HepG2 (cell line): ENCODE data around the gene C6orf136. TPM values are rescaled to one million over a fixed set of nuclear protein-coding genes. Genes with fewer than 3 reads are reported as not detected.
A peak's percentile ranks its signal among the peaks of the same experiment; 100 is the strongest.

Experiments
- ARID2 ChIP-seq: sonication (generic); formaldehyde crosslinking; IDR thresholded peaks from 2 replicates; pipeline ENCODE4 v1.8.1; 2022; ENCODE audit warnings: mild to moderate bottlenecking, missing genetic modification reagents, borderline replicate concordance
- ARNT2 ChIP-seq: sonication (generic); formaldehyde crosslinking; IDR thresholded peaks from 2 replicates; pipeline ENCODE4 v1.8.0; 2022; ENCODE audit warnings: mild to moderate bottlenecking, low read depth, missing genetic modification reagents, moderate library complexity
- HHEX ChIP-seq: IDR thresholded peaks from 2 replicates; pipeline ENCODE4 v1.6.1; 2016; ENCODE audit warnings: control low read depth
- MIER3 ChIP-seq: IDR thresholded peaks from 2 replicates; pipeline ENCODE4 v1.6.1; 2016; ENCODE audit warnings: missing compliant biosample characterization, borderline replicate concordance
- MXD4 ChIP-seq: IDR thresholded peaks from 2 replicates; pipeline ENCODE4 v1.6.1; 2016; ENCODE audit warnings: mild to moderate bottlenecking, missing biosample characterization, missing genetic modification reagents
- ZNF296 ChIP-seq: sonication (generic); formaldehyde crosslinking; conservative IDR thresholded peaks from 2 replicates; pipeline ENCODE4 v1.5.0; 2020; ENCODE audit warnings: mild to moderate bottlenecking, missing genetic modification reagents
- ZNF430 ChIP-seq: sonication (generic); formaldehyde crosslinking; IDR thresholded peaks from 2 replicates; pipeline ENCODE4 v1.9.0; 2021; ENCODE audit warnings: mild to moderate bottlenecking, missing genetic modification reagents
- ZNF703 ChIP-seq: sonication (generic); formaldehyde crosslinking; IDR thresholded peaks from 2 replicates; pipeline ENCODE4 v1.5.1; 2020; ENCODE audit warnings: missing genetic modification reagents, mild to moderate bottlenecking, moderate library complexity, borderline replicate concordance
- polyA plus RNA-seq, 8 experiments: library from polyadenylated mRNA; depleted of rRNA in 3 of 8; stranded (reverse) in 7 of 8; unstranded in 1 of 8; fragments of >200 nt; fragmentation: Illumina TruSeq in 4 of 8; extraction: Trizol in 4 of 8; gene quantifications; 2 replicates each; pipeline versions ENCODE4 v1.2.1 to v1.2.3, GENCODE V29; 2011 to 2016; ENCODE audit warnings: low read depth in 4 of 8, missing spikeins in 1 of 8, mixed read lengths in 1 of 8; ENCODE audit not compliant: insufficient read depth in 1 of 8
- total RNA-seq, 5 experiments: library from RNA; depleted of rRNA; stranded (reverse); fragments of >200 nt; fragmentation: Illumina TruSeq; extraction: Trizol; gene quantifications; 2 replicates each; pipeline ENCODE4 v1.2.3, GENCODE V29; 2016; ENCODE audit warnings: low read depth in 1 of 5
- TF ChIP-seq, protein P1 (sequence below): sonication (generic); formaldehyde crosslinking; IDR thresholded peaks from 2 replicates; pipeline ENCODE4 v1.4.0; 2020; ENCODE audit warnings: missing genetic modification reagents, borderline replicate concordance
- TF ChIP-seq, protein P2 (sequence below): sonication (generic); formaldehyde crosslinking; IDR thresholded peaks from 2 replicates; pipeline ENCODE4 v1.5.0; 2020; ENCODE audit warnings: missing genetic modification reagents, mild to moderate bottlenecking, borderline replicate concordance
- TF ChIP-seq, protein P3 (sequence below): sonication (generic); formaldehyde crosslinking; IDR thresholded peaks from 2 replicates; pipeline ENCODE4 v1.9.0; 2021; ENCODE audit warnings: missing genetic modification reagents, borderline replicate concordance
- TF ChIP-seq, protein P4 (sequence below): sonication (generic); formaldehyde crosslinking; IDR thresholded peaks from 2 replicates; pipeline ENCODE4 v1.4.0; 2020; ENCODE audit warnings: low read depth, missing genetic modification reagents
- TF ChIP-seq, protein P5 (sequence below): sonication (generic); formaldehyde crosslinking; IDR thresholded peaks from 2 replicates; pipeline ENCODE4 v1.4.0; 2020; ENCODE audit warnings: missing genetic modification reagents
- TF ChIP-seq, protein P6 (sequence below): sonication (generic); formaldehyde crosslinking; IDR thresholded peaks from 2 replicates; pipeline ENCODE4 v1.5.1; 2020; ENCODE audit warnings: mild to moderate bottlenecking, moderate library complexity, missing genetic modification reagents

C6orf136 gene
- total and polyA plus RNA-seq, 2 of the 13 experiments (the other 11 are each of a cell fraction or from before 2014, with no cell fraction given), result 12.0 to 26.2 TPM

DNA sequence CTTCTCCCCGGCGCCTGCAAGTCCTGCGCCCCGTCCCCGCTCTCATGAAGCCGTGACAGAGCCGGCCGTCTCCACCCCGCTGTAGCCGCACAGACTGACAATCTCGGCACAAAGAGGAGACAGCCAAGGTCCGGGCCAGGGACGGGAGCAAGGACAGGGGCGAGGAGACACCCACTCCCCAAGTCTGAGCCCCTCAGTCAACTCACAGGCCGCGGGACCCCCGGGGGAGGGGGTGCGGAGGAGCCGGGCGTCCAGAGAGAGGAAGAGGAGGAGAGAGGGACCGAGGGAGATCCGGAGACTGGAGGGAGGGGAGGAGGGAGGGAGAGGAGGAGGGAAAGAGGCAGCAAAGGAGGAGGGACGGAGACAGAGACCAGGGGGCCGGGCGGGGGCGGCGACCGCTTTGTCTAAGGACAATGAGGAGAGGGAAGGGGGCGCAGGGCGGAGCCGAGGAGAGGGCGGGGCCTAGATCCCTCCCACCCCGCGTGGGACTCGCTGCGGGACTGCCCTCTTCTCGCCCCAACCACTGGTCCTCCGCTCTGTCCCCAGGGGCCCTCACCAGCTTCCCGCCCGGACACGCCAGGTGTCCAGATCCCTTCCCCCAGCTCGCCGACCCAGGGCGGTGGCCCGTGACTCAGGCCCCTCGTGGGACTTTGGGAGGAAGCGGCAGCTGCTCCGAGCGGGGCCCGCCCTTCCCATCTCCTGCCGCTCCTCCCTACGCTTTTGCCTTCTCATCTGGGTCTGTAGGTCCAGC lies 40.1 kb downstream of the C6orf136 start (continued):
- TF ChIP-seq ZNF296 (CRISPR knock-in tag) (0 out of 2 replicates have a peak, but pooled peaks have one; percentile 19), MIER3 (CRISPR knock-in tag) (no peak), HHEX (no peak), MXD4 (CRISPR knock-in tag) (peak; percentile 45), ARNT2 (CRISPR knock-in tag) (peak; percentile 70), ZNF703 (CRISPR knock-in tag) (no peak), ZNF430 (CRISPR knock-in tag) (0 out of 2 replicates have a peak, but pooled peaks have one; percentile 36), ARID2 (CRISPR knock-in tag) (0 out of 2 replicates have a peak, but pooled peaks have one; percentile 25)
- TF ChIP-seq, protein P1, sequence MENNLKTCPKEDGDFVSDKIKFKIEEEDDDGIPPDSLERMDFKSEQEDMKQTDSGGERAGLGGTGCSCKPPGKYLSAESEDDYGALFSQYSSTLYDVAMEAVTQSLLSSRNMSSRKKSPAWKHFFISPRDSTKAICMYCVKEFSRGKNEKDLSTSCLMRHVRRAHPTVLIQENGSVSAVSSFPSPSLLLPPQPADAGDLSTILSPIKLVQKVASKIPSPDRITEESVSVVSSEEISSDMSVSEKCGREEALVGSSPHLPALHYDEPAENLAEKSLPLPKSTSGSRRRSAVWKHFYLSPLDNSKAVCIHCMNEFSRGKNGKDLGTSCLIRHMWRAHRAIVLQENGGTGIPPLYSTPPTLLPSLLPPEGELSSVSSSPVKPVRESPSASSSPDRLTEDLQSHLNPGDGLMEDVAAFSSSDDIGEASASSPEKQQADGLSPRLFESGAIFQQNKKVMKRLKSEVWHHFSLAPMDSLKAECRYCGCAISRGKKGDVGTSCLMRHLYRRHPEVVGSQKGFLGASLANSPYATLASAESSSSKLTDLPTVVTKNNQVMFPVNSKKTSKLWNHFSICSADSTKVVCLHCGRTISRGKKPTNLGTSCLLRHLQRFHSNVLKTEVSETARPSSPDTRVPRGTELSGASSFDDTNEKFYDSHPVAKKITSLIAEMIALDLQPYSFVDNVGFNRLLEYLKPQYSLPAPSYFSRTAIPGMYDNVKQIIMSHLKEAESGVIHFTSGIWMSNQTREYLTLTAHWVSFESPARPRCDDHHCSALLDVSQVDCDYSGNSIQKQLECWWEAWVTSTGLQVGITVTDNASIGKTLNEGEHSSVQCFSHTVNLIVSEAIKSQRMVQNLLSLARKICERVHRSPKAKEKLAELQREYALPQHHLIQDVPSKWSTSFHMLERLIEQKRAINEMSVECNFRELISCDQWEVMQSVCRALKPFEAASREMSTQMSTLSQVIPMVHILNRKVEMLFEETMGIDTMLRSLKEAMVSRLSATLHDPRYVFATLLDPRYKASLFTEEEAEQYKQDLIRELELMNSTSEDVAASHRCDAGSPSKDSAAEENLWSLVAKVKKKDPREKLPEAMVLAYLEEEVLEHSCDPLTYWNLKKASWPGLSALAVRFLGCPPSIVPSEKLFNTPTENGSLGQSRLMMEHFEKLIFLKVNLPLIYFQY (CRISPR knock-in tag), result no peak
- TF ChIP-seq, protein P2, sequence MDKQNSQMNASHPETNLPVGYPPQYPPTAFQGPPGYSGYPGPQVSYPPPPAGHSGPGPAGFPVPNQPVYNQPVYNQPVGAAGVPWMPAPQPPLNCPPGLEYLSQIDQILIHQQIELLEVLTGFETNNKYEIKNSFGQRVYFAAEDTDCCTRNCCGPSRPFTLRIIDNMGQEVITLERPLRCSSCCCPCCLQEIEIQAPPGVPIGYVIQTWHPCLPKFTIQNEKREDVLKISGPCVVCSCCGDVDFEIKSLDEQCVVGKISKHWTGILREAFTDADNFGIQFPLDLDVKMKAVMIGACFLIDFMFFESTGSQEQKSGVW (CRISPR knock-in tag), result no peak
- TF ChIP-seq, protein P3, sequence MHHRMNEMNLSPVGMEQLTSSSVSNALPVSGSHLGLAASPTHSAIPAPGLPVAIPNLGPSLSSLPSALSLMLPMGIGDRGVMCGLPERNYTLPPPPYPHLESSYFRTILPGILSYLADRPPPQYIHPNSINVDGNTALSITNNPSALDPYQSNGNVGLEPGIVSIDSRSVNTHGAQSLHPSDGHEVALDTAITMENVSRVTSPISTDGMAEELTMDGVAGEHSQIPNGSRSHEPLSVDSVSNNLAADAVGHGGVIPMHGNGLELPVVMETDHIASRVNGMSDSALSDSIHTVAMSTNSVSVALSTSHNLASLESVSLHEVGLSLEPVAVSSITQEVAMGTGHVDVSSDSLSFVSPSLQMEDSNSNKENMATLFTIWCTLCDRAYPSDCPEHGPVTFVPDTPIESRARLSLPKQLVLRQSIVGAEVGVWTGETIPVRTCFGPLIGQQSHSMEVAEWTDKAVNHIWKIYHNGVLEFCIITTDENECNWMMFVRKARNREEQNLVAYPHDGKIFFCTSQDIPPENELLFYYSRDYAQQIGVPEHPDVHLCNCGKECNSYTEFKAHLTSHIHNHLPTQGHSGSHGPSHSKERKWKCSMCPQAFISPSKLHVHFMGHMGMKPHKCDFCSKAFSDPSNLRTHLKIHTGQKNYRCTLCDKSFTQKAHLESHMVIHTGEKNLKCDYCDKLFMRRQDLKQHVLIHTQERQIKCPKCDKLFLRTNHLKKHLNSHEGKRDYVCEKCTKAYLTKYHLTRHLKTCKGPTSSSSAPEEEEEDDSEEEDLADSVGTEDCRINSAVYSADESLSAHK (CRISPR knock-in tag), result no peak
- TF ChIP-seq, protein P4, sequence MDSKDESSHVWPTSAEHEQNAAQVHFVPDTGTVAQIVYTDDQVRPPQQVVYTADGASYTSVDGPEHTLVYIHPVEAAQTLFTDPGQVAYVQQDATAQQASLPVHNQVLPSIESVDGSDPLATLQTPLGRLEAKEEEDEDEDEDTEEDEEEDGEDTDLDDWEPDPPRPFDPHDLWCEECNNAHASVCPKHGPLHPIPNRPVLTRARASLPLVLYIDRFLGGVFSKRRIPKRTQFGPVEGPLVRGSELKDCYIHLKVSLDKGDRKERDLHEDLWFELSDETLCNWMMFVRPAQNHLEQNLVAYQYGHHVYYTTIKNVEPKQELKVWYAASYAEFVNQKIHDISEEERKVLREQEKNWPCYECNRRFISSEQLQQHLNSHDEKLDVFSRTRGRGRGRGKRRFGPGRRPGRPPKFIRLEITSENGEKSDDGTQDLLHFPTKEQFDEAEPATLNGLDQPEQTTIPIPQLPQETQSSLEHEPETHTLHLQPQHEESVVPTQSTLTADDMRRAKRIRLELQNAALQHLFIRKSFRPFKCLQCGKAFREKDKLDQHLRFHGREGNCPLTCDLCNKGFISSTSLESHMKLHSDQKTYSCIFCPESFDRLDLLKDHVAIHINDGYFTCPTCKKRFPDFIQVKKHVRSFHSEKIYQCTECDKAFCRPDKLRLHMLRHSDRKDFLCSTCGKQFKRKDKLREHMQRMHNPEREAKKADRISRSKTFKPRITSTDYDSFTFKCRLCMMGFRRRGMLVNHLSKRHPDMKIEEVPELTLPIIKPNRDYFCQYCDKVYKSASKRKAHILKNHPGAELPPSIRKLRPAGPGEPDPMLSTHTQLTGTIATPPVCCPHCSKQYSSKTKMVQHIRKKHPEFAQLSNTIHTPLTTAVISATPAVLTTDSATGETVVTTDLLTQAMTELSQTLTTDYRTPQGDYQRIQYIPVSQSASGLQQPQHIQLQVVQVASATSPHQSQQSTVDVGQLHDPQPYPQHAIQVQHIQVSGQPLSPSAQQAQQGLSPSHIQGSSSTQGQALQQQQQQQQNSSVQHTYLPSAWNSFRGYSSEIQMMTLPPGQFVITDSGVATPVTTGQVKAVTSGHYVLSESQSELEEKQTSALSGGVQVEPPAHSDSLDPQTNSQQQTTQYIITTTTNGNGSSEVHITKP (CRISPR knock-in tag), result 0 out of 2 replicates have a peak, but pooled peaks have one; percentile 53
- TF ChIP-seq, protein P5, sequence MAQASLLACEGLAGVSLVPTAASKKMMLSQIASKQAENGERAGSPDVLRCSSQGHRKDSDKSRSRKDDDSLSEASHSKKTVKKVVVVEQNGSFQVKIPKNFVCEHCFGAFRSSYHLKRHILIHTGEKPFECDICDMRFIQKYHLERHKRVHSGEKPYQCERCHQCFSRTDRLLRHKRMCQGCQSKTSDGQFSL (CRISPR knock-in tag), result no peak
- TF ChIP-seq, protein P6, sequence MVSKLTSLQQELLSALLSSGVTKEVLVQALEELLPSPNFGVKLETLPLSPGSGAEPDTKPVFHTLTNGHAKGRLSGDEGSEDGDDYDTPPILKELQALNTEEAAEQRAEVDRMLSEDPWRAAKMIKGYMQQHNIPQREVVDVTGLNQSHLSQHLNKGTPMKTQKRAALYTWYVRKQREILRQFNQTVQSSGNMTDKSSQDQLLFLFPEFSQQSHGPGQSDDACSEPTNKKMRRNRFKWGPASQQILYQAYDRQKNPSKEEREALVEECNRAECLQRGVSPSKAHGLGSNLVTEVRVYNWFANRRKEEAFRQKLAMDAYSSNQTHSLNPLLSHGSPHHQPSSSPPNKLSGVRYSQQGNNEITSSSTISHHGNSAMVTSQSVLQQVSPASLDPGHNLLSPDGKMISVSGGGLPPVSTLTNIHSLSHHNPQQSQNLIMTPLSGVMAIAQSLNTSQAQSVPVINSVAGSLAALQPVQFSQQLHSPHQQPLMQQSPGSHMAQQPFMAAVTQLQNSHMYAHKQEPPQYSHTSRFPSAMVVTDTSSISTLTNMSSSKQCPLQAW (CRISPR knock-in tag), result no peak
